T-helper 1 cell treated with Interleukin-12 subunit alpha and Interleukin-12 subunit beta and Interleukin-4 antibody, amounts not matched to agents 30 μg/mL and 1 μg/mL, for 36 hours (primary cell): ENCODE data around the gene TUB.

ENCODE experiments used
- H3K27ac Mint-ChIP-seq: one replicate; pipeline ENCODE4 v1.8.0; 2021; ENCODE audit warnings: mild to moderate bottlenecking, mixed read lengths
- H3K27me3 Mint-ChIP-seq: one replicate; pipeline ENCODE4 v1.8.0; 2021; ENCODE audit warnings: low read depth, mixed read lengths
- H3K36me3 Mint-ChIP-seq: one replicate; pipeline ENCODE4 v1.8.0; 2021; ENCODE audit warnings: low read depth, mixed read lengths
- H3K4me1 Mint-ChIP-seq: one replicate; pipeline ENCODE4 v1.8.0; 2021; ENCODE audit warnings: low read depth, mixed read lengths
- H3K4me3 Mint-ChIP-seq: one replicate; pipeline ENCODE4 v1.8.0; 2021; ENCODE audit warnings: mild to moderate bottlenecking, moderate library complexity, mixed read lengths
- H3K9me3 Mint-ChIP-seq: one replicate; pipeline ENCODE4 v1.8.0; 2021; ENCODE audit warnings: mixed read lengths

TUB gene

GRCh38 chr11:8087756-8088155, 6.7 kb downstream of the TUB start:
- peaks cover 13% of the 10 kb centered on the region for H3K27me3 Mint-ChIP-seq
- H3K36me3 Mint-ChIP-seq = no peaks in the 10 kb centered on the region
- H3K9me3 Mint-ChIP-seq = no peaks in the 10 kb centered on the region
- H3K27ac Mint-ChIP-seq = no peak overlapping the region
- no peak overlapping the region for H3K4me3 Mint-ChIP-seq
- no peaks in the 10 kb centered on the region for H3K4me1 Mint-ChIP-seq

DNA sequence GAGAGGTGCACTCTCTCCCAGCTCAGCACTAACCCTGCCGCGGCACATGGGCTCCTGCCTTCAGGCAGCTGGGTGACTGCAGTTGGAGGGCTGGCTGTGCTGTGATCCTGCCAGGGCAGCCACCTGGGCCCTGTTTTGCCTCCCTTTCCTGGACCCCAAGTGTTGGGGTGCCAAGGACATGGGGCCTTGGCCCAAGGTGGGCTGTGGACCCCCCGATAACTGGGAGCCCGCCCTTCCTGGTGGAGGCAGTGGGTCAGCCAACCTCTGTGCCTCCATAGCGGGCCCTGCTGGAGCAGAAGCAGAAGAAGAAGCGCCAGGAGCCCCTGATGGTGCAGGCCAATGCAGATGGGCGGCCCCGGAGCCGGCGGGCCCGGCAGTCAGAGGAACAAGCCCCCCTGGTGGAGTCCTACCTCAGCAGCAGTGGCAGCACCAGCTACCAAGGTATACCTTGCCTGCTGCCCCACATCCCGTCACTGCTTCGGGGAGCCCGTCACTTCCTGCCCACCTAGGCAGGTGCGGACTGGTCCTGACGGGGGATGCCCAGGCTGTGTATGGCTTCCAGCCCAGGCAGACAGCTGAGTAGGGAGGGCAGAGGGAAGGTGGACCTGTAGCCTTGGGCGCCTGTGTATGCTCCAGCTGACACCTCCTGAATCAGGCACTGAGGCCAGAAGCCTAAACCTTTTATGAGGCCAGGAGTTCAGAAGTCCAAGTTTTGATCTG, 8.9 kb downstream of the TUB start:
- H3K27ac Mint-ChIP-seq = no peak overlapping the region
- no peaks in the 10 kb centered on the region for H3K9me3 Mint-ChIP-seq
- H3K27me3 Mint-ChIP-seq = peaks cover 2% of the 10 kb centered on the region
- H3K4me1 Mint-ChIP-seq = no peaks in the 10 kb centered on the region
- no peaks in the 10 kb centered on the region for H3K36me3 Mint-ChIP-seq
- no peak overlapping the region for H3K4me3 Mint-ChIP-seq

GRCh38 chr11:8090756-8091155, 9.7 kb downstream of the TUB start:
- H3K36me3 Mint-ChIP-seq = no peaks in the 10 kb centered on the region
- H3K4me3 Mint-ChIP-seq = no peak overlapping the region
- no peaks in the 10 kb centered on the region for H3K27me3 Mint-ChIP-seq
- no peaks in the 10 kb centered on the region for H3K9me3 Mint-ChIP-seq
- H3K4me1 Mint-ChIP-seq = no peaks in the 10 kb centered on the region
- no peak overlapping the region for H3K27ac Mint-ChIP-seq

GRCh38 chr11:8091721-8092120, 10.7 kb downstream of the TUB start:
- Mint-ChIP-seq H3K27ac (no peak overlapping the region), H3K9me3 (no peaks in the 10 kb centered on the region), H3K4me3 (no peak overlapping the region), H3K27me3 (no peaks in the 10 kb centered on the region), H3K4me1 (no peaks in the 10 kb centered on the region), H3K36me3 (no peaks in the 10 kb centered on the region)

- H3K36me3 Mint-ChIP-seq = no peaks in the 10 kb centered on the region
- H3K9me3 Mint-ChIP-seq = no peaks in the 10 kb centered on the region
- no peaks in the 10 kb centered on the region for H3K4me1 Mint-ChIP-seq
- H3K27ac Mint-ChIP-seq = no peak overlapping the region
- no peaks in the 10 kb centered on the region for H3K27me3 Mint-ChIP-seq
- H3K4me3 Mint-ChIP-seq = no peak overlapping the region
These were observed 11.8 kb downstream of the TUB start for GRCh38 chr11:8092587-8093424.

DNA sequence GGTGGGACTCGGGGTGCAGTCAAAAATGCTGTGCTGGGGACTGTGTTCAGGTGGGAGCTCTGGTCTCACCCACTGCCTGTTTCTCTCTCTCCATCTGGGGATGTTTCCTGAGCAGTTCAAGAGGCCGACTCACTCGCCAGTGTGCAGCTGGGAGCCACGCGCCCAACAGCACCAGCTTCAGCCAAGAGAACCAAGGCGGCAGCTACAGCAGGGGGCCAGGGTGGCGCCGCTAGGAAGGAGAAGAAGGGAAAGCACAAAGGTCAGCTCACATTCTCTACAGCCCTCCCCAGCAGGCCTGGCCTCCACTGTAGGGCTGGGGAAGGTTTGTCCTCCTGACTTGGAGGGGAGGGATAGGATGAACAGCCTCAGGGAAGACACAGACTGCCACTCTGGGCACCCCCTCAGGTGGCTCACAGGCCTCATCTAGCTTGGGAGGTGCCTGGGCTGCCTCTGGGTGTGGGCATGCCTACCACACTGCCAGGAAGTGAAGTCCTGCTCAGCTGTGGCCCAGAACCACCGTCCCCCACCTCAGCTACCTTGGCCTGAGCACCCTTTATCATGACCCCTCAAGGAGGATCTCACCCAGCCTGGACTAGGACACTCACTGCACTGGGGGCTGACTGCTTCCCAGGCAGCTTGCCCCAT, 13.0 kb downstream of the TUB start:
- H3K27ac Mint-ChIP-seq = no peak overlapping the region
- no peak overlapping the region for H3K4me3 Mint-ChIP-seq
- no peaks in the 10 kb centered on the region for H3K27me3 Mint-ChIP-seq
- H3K36me3 Mint-ChIP-seq = no peaks in the 10 kb centered on the region
- H3K4me1 Mint-ChIP-seq = no peaks in the 10 kb centered on the region
- no peaks in the 10 kb centered on the region for H3K9me3 Mint-ChIP-seq

GRCh38 chr11:8094656-8095055, 13.6 kb downstream of the TUB start:
- no peaks in the 10 kb centered on the region for H3K9me3 Mint-ChIP-seq
- H3K4me1 Mint-ChIP-seq = no peaks in the 10 kb centered on the region
- H3K27ac Mint-ChIP-seq = no peak overlapping the region
- no peak overlapping the region for H3K4me3 Mint-ChIP-seq
- no peaks in the 10 kb centered on the region for H3K36me3 Mint-ChIP-seq
- no peaks in the 10 kb centered on the region for H3K27me3 Mint-ChIP-seq

- no peaks in the 10 kb centered on the region for H3K9me3 Mint-ChIP-seq
These were observed 14.4 kb downstream of the TUB start for GRCh38 chr11:8095371-8095770.

DNA sequence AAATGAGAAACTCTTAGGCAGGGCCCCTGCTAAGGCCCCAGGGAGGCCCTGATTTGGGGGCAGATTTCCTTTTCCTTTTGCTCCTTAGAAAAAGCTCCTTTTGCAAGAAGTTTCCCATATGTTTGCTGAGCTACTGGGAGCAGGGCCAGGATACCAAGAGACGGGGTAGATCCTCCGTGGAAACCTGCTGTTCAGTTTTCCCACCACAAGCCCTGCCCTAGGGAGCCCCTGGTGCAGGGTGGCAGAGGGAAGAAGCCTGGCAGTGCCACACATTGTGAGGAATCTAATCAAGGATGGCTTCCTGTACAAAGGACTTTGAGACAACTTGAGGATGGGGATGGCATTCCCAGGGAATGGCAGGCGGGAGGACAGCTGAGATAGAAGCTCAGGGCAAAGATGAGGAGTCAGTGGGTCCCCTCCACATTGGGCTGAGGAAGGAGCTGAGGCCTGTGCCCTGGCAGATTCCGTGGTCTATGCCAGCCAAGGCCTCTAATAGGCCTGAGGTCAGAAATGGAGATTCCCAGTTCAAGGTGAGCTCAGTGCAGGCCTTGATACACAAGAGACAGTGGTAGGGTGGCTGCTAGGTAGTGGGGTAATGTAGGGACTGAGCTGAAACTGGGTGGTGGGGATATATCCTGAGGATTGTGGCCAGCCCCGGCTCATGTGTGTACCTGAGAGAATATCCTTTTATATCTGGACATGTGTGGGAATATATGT, 15.0 kb downstream of the TUB start:
- no peaks in the 10 kb centered on the region for H3K9me3 Mint-ChIP-seq
- no peak overlapping the region for H3K27ac Mint-ChIP-seq
- no peak overlapping the region for H3K4me3 Mint-ChIP-seq
- no peaks in the 10 kb centered on the region for H3K4me1 Mint-ChIP-seq
- H3K36me3 Mint-ChIP-seq = no peaks in the 10 kb centered on the region
- no peaks in the 10 kb centered on the region for H3K27me3 Mint-ChIP-seq

More at GRCh38 chr11:8095371-8095770, 14.4 kb downstream of the TUB start:
- no peaks in the 10 kb centered on the region for H3K4me1 Mint-ChIP-seq
- no peak overlapping the region for H3K27ac Mint-ChIP-seq
- no peak overlapping the region for H3K4me3 Mint-ChIP-seq
- H3K27me3 Mint-ChIP-seq = no peaks in the 10 kb centered on the region
- H3K36me3 Mint-ChIP-seq = no peaks in the 10 kb centered on the region

DNA sequence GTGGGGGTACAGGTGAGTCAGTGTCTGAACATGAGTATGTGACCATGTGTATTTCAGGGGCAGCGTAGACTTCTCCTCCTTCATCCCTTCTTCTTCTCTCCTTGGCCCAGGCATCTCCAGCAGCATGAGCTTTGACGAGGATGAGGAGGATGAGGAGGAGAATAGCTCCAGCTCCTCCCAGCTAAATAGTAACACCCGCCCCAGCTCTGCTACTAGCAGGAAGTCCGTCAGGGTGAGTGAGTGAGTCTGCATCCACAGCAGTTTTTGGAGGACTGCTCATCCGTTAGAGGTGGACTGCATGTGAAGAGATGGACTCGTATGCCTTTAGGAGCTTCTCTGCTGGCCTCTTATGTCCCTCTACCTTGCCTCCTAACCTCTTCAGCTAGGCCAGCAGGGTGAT, 15.6 kb downstream of the TUB start:
- Mint-ChIP-seq H3K9me3 (no peaks in the 10 kb centered on the region), H3K4me1 (no peaks in the 10 kb centered on the region), H3K36me3 (no peaks in the 10 kb centered on the region), H3K27ac (no peak overlapping the region), H3K4me3 (no peak overlapping the region), H3K27me3 (no peaks in the 10 kb centered on the region)

- Mint-ChIP-seq H3K9me3 (no peaks in the 10 kb centered on the region), H3K36me3 (no peaks in the 10 kb centered on the region), H3K4me1 (no peaks in the 10 kb centered on the region), H3K27ac (no peak overlapping the region), H3K27me3 (no peaks in the 10 kb centered on the region), H3K4me3 (no peak overlapping the region)
These were observed 16.1 kb downstream of the TUB start for GRCh38 chr11:8097062-8097461.

GRCh38 chr11:8097468-8097867, 16.5 kb downstream of the TUB start:
- Mint-ChIP-seq H3K9me3 (no peaks in the 10 kb centered on the region), H3K27me3 (no peaks in the 10 kb centered on the region), H3K4me1 (no peaks in the 10 kb centered on the region), H3K36me3 (no peaks in the 10 kb centered on the region), H3K4me3 (no peak overlapping the region), H3K27ac (no peak overlapping the region)

GRCh38 chr11:8097926-8098325, 16.9 kb downstream of the TUB start:
- H3K9me3 Mint-ChIP-seq = no peaks in the 10 kb centered on the region
- no peak overlapping the region for H3K4me3 Mint-ChIP-seq
- no peaks in the 10 kb centered on the region for H3K4me1 Mint-ChIP-seq
- H3K36me3 Mint-ChIP-seq = no peaks in the 10 kb centered on the region
- no peaks in the 10 kb centered on the region for H3K27me3 Mint-ChIP-seq
- H3K27ac Mint-ChIP-seq = no peak overlapping the region

DNA sequence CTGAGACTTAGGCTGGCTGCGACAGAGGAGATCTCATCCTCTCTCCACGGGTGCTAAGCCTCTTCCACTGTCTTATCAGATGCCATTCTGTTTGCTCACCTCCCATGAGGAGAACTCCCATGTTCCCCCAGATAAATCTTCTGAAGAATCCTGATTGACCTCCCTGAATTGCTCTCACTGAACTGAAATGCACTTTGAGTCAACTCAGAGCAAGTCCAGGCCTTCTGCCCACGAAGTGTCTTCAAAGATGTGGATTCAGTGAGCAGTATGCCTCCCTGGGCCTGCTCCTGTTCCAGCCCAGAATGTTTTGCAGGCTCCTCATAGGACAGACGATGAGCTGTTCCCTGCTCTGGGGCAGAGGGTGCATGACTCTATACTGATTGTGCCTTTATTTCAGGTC, 17.4 kb downstream of the TUB start:
- Mint-ChIP-seq H3K27me3 (no peaks in the 10 kb centered on the region), H3K36me3 (no peaks in the 10 kb centered on the region), H3K9me3 (no peaks in the 10 kb centered on the region), H3K4me1 (no peaks in the 10 kb centered on the region), H3K4me3 (no peak overlapping the region), H3K27ac (no peak overlapping the region)
